ENCODE measurements around the gene FNDC3B. TPM values are rescaled to one million over a fixed set of nuclear protein-coding genes. Genes with fewer than 3 reads are reported as not detected.

The FNDC3B gene
- total and polyA plus RNA-seq, 2 of the 8 experiments (the other 6 are each of a cell fraction or from before 2014, with no cell fraction given): 14.1 to 44.4 TPM

- Histone ChIP-seq H3K14ac (ENCODE audit: insufficient read length) (no peak overlapping the region), H4K8ac (ENCODE audit: extremely low read depth, insufficient read depth, low read length) (no peak overlapping the region), H3K79me2 (ENCODE audit: control insufficient read depth in 1 of 2, insufficient read depth in 2 of 2, low read length in 2 of 2) (peaks cover 6 to 95% of the 10 kb centered on the region in 2 experiments; a peak in 3 of 4 replicates), H3K4me3 (ENCODE audit: extremely low read depth in 1 of 4, insufficient read depth in 2 of 4, low read depth in 3 of 4, low read length in 4 of 4) (no peak overlapping the region), H3K9ac (replicated peaks in 1 of 4; ENCODE audit: extremely low read depth in 1 of 4, low read depth in 3 of 4, low read length in 3 of 4) (no peak overlapping the region), H4K20me1 (replicated peaks in 1 of 2; ENCODE audit: control insufficient read depth in 1 of 2, insufficient read depth in 2 of 2, low read length in 2 of 2) (peaks cover 4 to 18% of the 10 kb centered on the region in 2 experiments), H3K23ac (ENCODE audit: insufficient read length) (no peak overlapping the region), H4K5ac (ENCODE audit: insufficient read length, low read depth, low read length) (no peak overlapping the region), H3K4ac (replicated peaks; ENCODE audit: insufficient read length, low read depth, low read length) (no peak overlapping the region), H3K23me2 (ENCODE audit: low read depth, low read length) (no peaks in the 10 kb centered on the region), H3K18ac (ENCODE audit: extremely low read depth, low read length) (no peak overlapping the region), H3K56ac (replicated peaks; ENCODE audit: insufficient read length, low read depth, low read length) (no peak overlapping the region), H2BK12ac (ENCODE audit: low read depth, low read length) (no peak overlapping the region), H3K27ac (ENCODE audit: low read depth, low read length) (no peak overlapping the region), H3K36me3 (ENCODE audit: control insufficient read depth in 2 of 4, insufficient read depth in 4 of 4, low read length in 3 of 4) (no peaks in the 10 kb centered on the region), H4K91ac (replicated peaks; ENCODE audit: insufficient read length, low read length) (no peak overlapping the region), H3K9me3 (ENCODE audit: insufficient read depth in 2 of 2, low read depth in 1 of 2, low read length in 1 of 2) (no peaks in the 10 kb centered on the region), H3K27me3 (replicated peaks in 1 of 4; ENCODE audit: control insufficient read depth in 3 of 4, extremely low read depth in 1 of 4, insufficient read depth in 3 of 4, low read length in 3 of 4) (no peaks in the 10 kb centered on the region), H3K4me2 (ENCODE audit: insufficient read depth in 1 of 2, low read depth in 2 of 2, low read length in 2 of 2) (no peak overlapping the region), H2BK20ac (ENCODE audit: low read length) (no peak overlapping the region), H2BK5ac (ENCODE audit: low read depth, low read length) (no peak overlapping the region), H3K79me1 (ENCODE audit: low read depth, low read length) (no peaks in the 10 kb centered on the region; the same call in none of the 2 replicates), H2BK120ac (replicated peaks; ENCODE audit: low read depth, low read length) (no peak overlapping the region), H2AFZ (ENCODE audit: low read length) (no peak overlapping the region), H2AK5ac (ENCODE audit: low read depth, low read length) (no peak overlapping the region), H2BK15ac (ENCODE audit: low read length) (no peak overlapping the region), H3K4me1 (replicated peaks in 1 of 4; ENCODE audit: control insufficient read depth in 3 of 4, insufficient read depth in 4 of 4, low read length in 3 of 4) (peaks cover 0 to 14% (median 5%) of the 10 kb centered on the region in 4 experiments; a peak in 2 of 7 replicates)
- DNase-seq (ENCODE audit: low read depth in 1 of 2, low spot score in 2 of 2) (no peak), FAIRE-seq (no peak)
- 82% methylated on average over 4 of the region's 4 CpGs; no CpG with 5 or more reads in 1 of the 2 experiments for WGBS, 2 experiments (ENCODE audit: extremely low coverage in 1 of 2, insufficient coverage in 1 of 2, insufficient read length in 1 of 2, insufficient replicate concordance in 2 of 2, low coverage in 1 of 2, low lambda C conversion rate in 2 of 2, missing lambda C conversion rate in 1 of 2)
- POLR2A ChIA-PET (ENCODE audit: partially characterized antibody): interaction anchor here (1.6 kb wide), 1 partner anchor 27 kb away, joined by 5 read pairs; no protein-coding TSS in a partner anchor
- CTCF ChIA-PET (ENCODE audit: partially characterized antibody): interaction anchor here (1.8 kb wide), 1 partner anchor 16 kb away, joined by 3 read pairs; no protein-coding TSS in a partner anchor
- TF ChIP-seq BACH1 (IDR thresholded peaks at IDR 0.05; ENCODE audit: low read length) (no peak), YY1 (IDR thresholded peaks at IDR 0.05; ENCODE audit: low read depth, low read length) (no peak), KDM1A (IDR thresholded peaks at IDR 0.05; ENCODE audit: borderline replicate concordance, low read length) (no peak), SIX5 (IDR thresholded peaks at IDR 0.05; ENCODE audit: low read depth, low read length) (no peak), TAF1 (IDR thresholded peaks at IDR 0.05; ENCODE audit: low read depth, low read length) (no peak), POU5F1 (IDR thresholded peaks at IDR 0.05; ENCODE audit: low read depth, low read length) (no peak), EGR1 (IDR thresholded peaks at IDR 0.05; ENCODE audit: borderline replicate concordance, low read depth, low read length) (no peak), TEAD4 (IDR thresholded peaks at IDR 0.05; ENCODE audit: low read depth, low read length) (no peak), SP4 (IDR thresholded peaks at IDR 0.05; ENCODE audit: low read length) (no peak), CBX8 (IDR thresholded peaks at IDR 0.05; ENCODE audit: borderline replicate concordance, low read depth, low read length) (no peak), MAFK (IDR thresholded peaks at IDR 0.05; ENCODE audit: low read depth, low read length) (no peak), CTCF (IDR thresholded peaks at IDR 0.05; ENCODE audit: control extremely low read depth in 1 of 3, insufficient read depth in 1 of 3, low read depth in 1 of 3, low read length in 3 of 3) (no peak), TAF7 (optimal IDR thresholded peaks at IDR 0.05; ENCODE audit: borderline replicate concordance, low read depth, low read length) (no peak)
Measured at GRCh38 chr3:172068977-172069376, 29.6 kb downstream of the FNDC3B start.
